ENCODE measurements around the gene AP2A1.

The AP2A1 gene

GRCh38 chr19:49839713-49840112 lies 72.9 kb downstream of the AP2A1 start:
- DNase-seq (ENCODE audit: low read depth) = no peak

DNA sequence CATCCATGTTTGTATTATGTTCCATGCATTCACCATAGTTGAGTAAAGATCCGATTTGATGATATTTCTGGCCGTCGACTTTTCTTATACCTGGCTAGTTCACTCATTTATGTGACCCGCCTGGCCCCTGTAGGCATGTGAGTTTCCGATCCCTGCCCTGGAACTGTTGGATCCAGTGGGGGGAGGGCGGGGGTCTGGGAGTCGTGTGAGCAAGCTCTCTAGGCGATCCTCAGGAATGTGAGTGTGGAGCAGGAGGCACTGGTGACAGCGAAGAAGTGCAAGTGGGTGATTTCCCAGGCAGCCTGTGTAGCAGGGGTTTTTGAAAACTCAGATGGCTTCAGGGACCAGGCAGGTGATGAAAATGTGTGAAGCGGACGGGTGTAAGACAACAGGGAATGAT lies 73.5 kb downstream of the AP2A1 start:
- DNase-seq (ENCODE audit: low read depth) = no peak

GRCh38 chr19:49840736-49841249 lies 74.0 kb downstream of the AP2A1 start:
- DNase-seq (ENCODE audit: low read depth) = no peak

DNA sequence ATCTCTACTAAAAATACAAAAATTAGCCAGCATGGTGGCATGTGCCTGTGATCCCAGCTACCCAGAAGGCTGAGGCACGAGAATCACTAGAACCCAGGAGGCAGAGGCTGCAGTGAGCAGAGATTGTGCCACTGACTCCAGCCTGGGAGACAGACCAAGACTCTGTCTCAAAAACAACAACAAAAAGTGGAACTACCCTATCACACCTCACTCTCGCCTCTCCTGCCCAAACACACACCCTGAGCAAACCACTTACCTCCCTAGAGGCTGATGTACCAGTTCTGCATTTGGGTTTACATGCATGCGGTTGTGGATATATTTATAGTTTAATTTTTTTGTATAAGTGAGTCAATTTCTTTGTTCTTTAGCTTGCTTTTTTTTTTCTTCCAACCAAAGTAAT lies 76.5 kb downstream of the AP2A1 start:
- no peak for DNase-seq (ENCODE audit: low read depth)

- DNase-seq (ENCODE audit: low read depth) = no peak
Measured at GRCh38 chr19:49844138-49845095, 77.6 kb downstream of the AP2A1 start.

DNA sequence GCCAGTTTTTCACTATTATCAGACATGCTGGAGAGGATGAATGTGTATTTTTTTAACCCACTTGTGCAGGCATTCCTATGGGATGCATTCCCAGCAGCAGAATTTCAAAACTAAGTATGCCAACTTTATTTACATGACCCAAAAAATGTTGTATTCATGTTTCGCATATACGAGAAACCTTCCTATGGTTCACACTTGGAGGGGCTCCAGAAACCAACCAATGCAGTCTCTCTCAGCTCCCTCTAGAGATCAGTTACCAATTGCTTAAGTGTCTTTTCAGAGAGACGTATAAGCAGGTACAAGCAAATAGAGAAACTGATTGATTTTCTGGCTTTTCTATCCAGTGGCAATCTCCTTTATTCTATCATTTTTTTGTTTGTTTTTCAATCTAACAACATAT lies 78.6 kb downstream of the AP2A1 start:
- DNase-seq (ENCODE audit: low read depth) = no peak

DNA sequence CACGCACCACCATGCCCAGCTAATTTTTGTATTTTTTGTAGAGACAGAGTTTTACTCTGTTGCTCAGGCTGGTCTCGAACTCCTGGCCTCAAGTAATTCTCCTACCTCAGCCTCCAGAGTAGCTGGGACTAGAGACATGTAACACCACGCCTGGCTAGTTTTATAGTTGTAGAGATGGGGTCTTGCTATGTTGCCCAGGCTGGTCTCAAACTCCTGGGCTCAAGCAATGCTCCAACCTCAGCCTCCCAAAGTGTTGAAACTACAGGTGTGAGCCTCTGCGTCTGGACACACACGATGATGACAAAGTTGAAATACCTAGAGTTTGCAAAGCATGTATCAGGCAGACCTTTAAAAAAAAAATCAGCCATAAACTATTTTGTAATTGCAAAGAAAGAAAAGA lies 79.6 kb downstream of the AP2A1 start:
- DNase-seq (ENCODE audit: low read depth) = no peak

GRCh38 chr19:49847731-49848696 lies 81.2 kb downstream of the AP2A1 start:
- peak; percentile 94 for DNase-seq (ENCODE audit: low read depth)

DNA sequence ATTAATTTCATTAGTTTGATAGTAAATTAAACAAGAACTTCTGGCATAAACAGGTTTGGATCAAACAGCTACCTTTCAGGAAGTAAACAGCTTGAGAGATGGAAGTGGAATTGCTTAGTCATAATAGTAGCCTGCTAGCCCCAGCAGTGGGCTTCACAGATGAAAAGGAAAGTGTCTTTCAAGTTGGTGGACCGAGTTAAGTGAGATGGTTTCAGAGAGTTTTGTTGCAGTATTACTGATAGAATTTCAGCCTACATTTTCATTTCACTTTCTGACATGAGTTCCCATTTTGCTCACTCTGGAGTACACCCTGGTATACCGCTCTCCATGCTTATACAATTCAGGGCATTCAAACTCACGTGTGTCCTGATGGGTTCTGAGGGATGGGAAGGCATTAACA lies 82.1 kb downstream of the AP2A1 start:
- DNase-seq (ENCODE audit: low read depth) = no peak

DNA sequence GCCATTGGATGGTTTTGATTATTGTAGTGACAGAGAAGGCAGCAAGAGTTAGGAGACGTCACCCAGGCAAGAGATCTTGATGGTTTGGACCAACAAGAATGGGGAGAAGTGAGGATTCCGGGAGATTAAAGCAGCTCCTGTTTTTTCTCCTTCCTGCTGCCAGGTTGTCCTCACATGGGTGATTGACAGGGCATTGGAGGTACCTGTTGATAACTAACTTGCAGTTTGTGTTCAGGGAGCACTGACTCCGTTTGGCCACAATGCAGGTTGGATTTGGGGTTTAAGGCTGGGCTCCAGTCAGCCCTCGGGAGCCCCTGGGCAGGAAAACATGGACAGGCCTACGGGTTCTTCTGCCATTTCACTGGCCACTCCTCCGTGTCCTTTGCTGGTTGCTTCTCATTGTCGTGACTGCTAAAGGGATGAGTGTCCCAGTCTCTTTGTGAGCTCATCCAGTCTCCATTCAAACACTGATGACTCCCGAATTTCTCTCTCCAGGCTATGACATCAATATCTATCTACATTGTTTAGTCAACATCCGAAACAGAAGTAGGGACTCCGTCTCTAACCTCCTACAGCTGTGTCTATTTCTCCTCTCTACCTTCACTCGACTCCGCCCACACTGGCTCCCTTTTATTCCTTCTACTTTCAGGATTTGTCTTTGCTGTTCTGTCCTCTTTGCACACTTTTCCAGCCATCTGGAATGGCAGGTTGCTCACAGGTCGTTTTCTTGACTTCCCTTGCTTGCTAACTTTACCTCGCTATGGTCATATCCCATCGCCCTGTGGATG lies 82.8 kb downstream of the AP2A1 start:
- DNase-seq (ENCODE audit: low read depth) = no peak

DNA sequence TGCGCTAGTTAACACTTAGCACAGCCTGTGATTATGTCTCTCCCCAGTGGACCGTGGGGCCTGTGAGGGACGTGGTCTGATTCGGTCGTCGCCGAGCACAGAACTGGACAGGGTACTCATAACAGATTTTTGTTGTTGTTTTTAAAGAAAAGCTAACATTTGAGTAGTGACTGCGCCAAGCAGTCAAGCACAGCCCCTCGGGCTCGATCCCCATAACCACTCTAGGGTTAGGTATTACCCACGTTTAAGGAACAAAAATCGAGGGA lies 83.4 kb downstream of the AP2A1 start:
- no peak for DNase-seq (ENCODE audit: low read depth)

GRCh38 chr19:49850487-49851342 lies 83.9 kb downstream of the AP2A1 start, which contains the start of gene PTOV1:
Gene PTOV1 (plus strand): TSS chr19:49851159.
- peak; percentile 92 for DNase-seq (ENCODE audit: low read depth)

- peak; percentile 45 for DNase-seq (ENCODE audit: low read depth)
Measured at GRCh38 chr19:49851456-49852259, 84.9 kb downstream of the AP2A1 start.

GRCh38 chr19:49852631-49853126 lies 85.9 kb downstream of the AP2A1 start:
- no peak for DNase-seq (ENCODE audit: low read depth)

DNA sequence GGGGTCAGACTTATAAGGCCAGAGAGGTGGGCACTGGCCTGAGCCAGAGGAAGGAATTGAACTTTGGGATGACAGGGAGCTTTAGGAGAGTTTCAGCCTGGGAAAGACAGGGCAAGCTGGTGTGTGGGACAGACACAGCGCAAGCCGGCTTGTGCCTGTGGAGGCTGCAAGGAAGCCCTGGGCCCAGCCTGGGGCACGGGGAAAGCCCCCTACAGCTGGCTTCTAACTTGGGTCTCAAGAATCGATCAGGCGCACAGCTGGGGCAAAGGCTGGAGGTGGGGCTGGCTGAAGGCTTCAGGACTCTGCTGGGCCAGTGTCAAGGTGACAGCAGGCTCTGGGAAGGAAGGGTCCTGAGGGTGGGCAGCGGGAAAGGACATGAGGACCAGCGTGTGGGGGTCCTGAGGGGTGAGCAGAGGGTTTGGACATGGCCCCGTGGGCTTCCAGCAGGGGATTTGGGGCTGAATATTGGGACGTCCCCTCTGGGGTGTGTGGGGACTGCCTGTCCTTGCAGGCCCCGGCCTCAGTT lies 87.1 kb downstream of the AP2A1 start:
- DNase-seq (ENCODE audit: low read depth) = no peak

- no peak for DNase-seq (ENCODE audit: low read depth)
Measured at GRCh38 chr19:49854378-49855263, 87.8 kb downstream of the AP2A1 start.

DNA sequence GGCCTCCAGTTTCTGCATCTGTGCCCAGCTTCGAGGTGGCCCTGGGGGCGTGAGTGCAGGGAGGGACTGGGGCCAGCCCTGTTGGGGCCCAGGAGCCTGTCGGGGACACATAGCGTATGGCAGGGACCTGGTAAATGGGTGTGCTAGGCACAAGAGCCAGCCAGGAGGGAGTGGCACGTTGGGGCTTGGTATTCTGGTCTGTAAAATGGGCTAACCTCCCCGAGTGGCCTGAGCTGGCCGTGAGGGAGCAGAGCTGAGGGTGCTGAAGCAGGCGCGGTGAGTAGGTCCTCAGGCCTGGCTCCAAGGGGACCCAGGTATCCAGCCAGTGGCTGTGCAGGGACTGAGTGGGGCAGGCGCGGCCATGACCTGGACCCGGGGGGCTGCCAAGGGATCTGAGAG lies 88.5 kb downstream of the AP2A1 start:
- no peak for DNase-seq (ENCODE audit: low read depth)

Measured in ELR (cell line).